ENCODE measurements around the gene EDNRA. TPM values are rescaled to one million over a fixed set of nuclear protein-coding genes. Genes with fewer than 3 reads are reported as not detected.

The EDNRA gene
- total and polyA plus RNA-seq, 4 donors: 3.7 to 99.7 (median 11.1) TPM

GRCh38 chr4:147485167-147485566, 4.3 kb downstream of the EDNRA start:
- no peak overlapping the region for H3K4me3 ChIP-seq
- H3K27ac ChIP-seq (ENCODE audit: low read depth in 1 of 2, low read length in 1 of 2): no peak overlapping the region
- TF ChIP-seq CTCF (IDR thresholded peaks at IDR 0.05; ENCODE audit: control extremely low read depth, extremely low read depth): no peak
- ATAC-seq (ENCODE audit: insufficient read depth, low FRiP score) (no peak), DNase-seq (no peak)
- no peak overlapping the region for H3K9ac ChIP-seq (ENCODE audit: insufficient read depth in 1 of 2, low read length in 2 of 2)
- H3K36me3 ChIP-seq (ENCODE audit: control insufficient read depth in 4 of 4, insufficient read depth in 4 of 4, low read length in 4 of 4): peaks cover 0 to 18% (median 3%) of the 10 kb centered on the region in 4 donors
- 79 to 89% methylated on average over 2 of the region's 2 CpGs for WGBS, 2 donors
- H3K27me3 ChIP-seq (ENCODE audit: control insufficient read depth in 3 of 3, insufficient read depth in 3 of 3, low read length in 2 of 3): no peaks in the 10 kb centered on the region
- peaks cover 0 to 66% (median 8%) of the 10 kb centered on the region in 5 donors for H3K4me1 ChIP-seq (ENCODE audit: control insufficient read depth in 5 of 5, insufficient read depth in 5 of 5, low read length in 5 of 5)
- peaks cover 0 to 2% (median 0%) of the 10 kb centered on the region in 4 donors for H3K9me3 ChIP-seq (ENCODE audit: control insufficient read depth in 4 of 4, insufficient read depth in 3 of 4, low read length in 3 of 4)

GRCh38 chr4:147487616-147488015, 6.7 kb downstream of the EDNRA start:
- Histone ChIP-seq H3K27ac (ENCODE audit: low read depth in 1 of 2, low read length in 1 of 2) (no peak overlapping the region), H3K27me3 (ENCODE audit: control insufficient read depth in 3 of 3, insufficient read depth in 3 of 3, low read length in 2 of 3) (no peaks in the 10 kb centered on the region), H3K4me3 (no peak overlapping the region), H3K9ac (ENCODE audit: insufficient read depth in 1 of 2, low read length in 2 of 2) (no peak overlapping the region), H3K9me3 (ENCODE audit: control insufficient read depth in 4 of 4, insufficient read depth in 3 of 4, low read length in 3 of 4) (peaks cover 0 to 1% (median 0%) of the 10 kb centered on the region in 4 donors), H3K36me3 (ENCODE audit: control insufficient read depth in 4 of 4, insufficient read depth in 4 of 4, low read length in 4 of 4) (peaks cover 0 to 18% (median 3%) of the 10 kb centered on the region in 4 donors), H3K4me1 (ENCODE audit: control insufficient read depth in 5 of 5, insufficient read depth in 5 of 5, low read length in 5 of 5) (peaks cover 2 to 78% (median 20%) of the 10 kb centered on the region in 5 donors)
- no peak for ATAC-seq (ENCODE audit: insufficient read depth, low FRiP score)
- TF ChIP-seq CTCF (IDR thresholded peaks at IDR 0.05; ENCODE audit: control extremely low read depth, extremely low read depth): no peak
- DNase-seq: no peak

GRCh38 chr4:147488556-147488955, 7.7 kb downstream of the EDNRA start:
- Histone ChIP-seq H3K27ac (ENCODE audit: low read depth in 1 of 2, low read length in 1 of 2) (peak overlapping the region in 1 of 2 donors; percentile 50), H3K4me3 (no peak overlapping the region), H3K9ac (ENCODE audit: insufficient read depth in 1 of 2, low read length in 2 of 2) (no peak overlapping the region), H3K36me3 (ENCODE audit: control insufficient read depth in 4 of 4, insufficient read depth in 4 of 4, low read length in 4 of 4) (peaks cover 0 to 18% (median 3%) of the 10 kb centered on the region in 4 donors), H3K27me3 (ENCODE audit: control insufficient read depth in 3 of 3, insufficient read depth in 3 of 3, low read length in 2 of 3) (no peaks in the 10 kb centered on the region), H3K9me3 (ENCODE audit: control insufficient read depth in 4 of 4, insufficient read depth in 3 of 4, low read length in 3 of 4) (peaks cover 0 to 1% (median 0%) of the 10 kb centered on the region in 4 donors), H3K4me1 (ENCODE audit: control insufficient read depth in 5 of 5, insufficient read depth in 5 of 5, low read length in 5 of 5) (peaks cover 2 to 81% (median 26%) of the 10 kb centered on the region in 5 donors)
- ATAC-seq (ENCODE audit: insufficient read depth, low FRiP score): no peak
- no peak for DNase-seq
- TF ChIP-seq CTCF (IDR thresholded peaks at IDR 0.05; ENCODE audit: control extremely low read depth, extremely low read depth): no peak
- WGBS, 2 donors: 80 to 92% methylated on average over 1 of the region's 1 CpG

DNA sequence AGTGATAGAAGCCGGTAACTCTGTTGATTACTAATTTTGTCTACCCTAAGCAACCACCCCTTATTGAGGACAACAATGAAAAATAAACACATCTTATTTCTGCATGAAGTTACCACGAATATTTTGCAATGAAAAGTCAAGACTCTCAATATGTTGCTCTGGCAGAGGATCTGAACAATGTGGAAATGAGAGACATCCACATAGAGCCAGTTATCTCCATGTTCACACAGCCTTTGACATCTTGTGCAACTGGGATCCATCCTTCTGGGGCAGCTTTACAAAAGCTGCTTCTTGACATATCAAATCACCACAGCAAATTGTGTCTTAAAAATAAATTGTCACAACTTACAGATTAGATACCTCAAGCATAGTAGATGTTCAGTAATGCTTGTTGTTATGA, 10.2 kb downstream of the EDNRA start:
- H3K27ac ChIP-seq (ENCODE audit: low read depth in 1 of 2, low read length in 1 of 2): no peak overlapping the region

More for the DNA sequence above, 10.2 kb downstream of the EDNRA start:
- Histone ChIP-seq H3K27me3 (ENCODE audit: control insufficient read depth in 3 of 3, insufficient read depth in 3 of 3, low read length in 2 of 3) (no peaks in the 10 kb centered on the region), H3K9me3 (ENCODE audit: control insufficient read depth in 4 of 4, insufficient read depth in 3 of 4, low read length in 3 of 4) (peaks cover 0 to 1% (median 0%) of the 10 kb centered on the region in 4 donors), H3K36me3 (ENCODE audit: control insufficient read depth in 4 of 4, insufficient read depth in 4 of 4, low read length in 4 of 4) (peaks cover 0 to 9% (median 3%) of the 10 kb centered on the region in 4 donors), H3K9ac (ENCODE audit: insufficient read depth in 1 of 2, low read length in 2 of 2) (peak overlapping the region in 1 of 2 donors; percentile 71), H3K4me3 (no peak overlapping the region), H3K4me1 (ENCODE audit: control insufficient read depth in 5 of 5, insufficient read depth in 5 of 5, low read length in 5 of 5) (peaks cover 2 to 79% (median 23%) of the 10 kb centered on the region in 5 donors)
- no peak for TF ChIP-seq CTCF (IDR thresholded peaks at IDR 0.05; ENCODE audit: control extremely low read depth, extremely low read depth)
- ATAC-seq (ENCODE audit: insufficient read depth, low FRiP score): no peak
- peak; percentile 69 to 97 (median 92) for DNase-seq
- WGBS, 2 donors: 67 to 76% methylated on average over 2 of the region's 2 CpGs

All from lung (tissue), 12 donors.